Caco-2 (cell line): Measurements from ENCODE around the gene TAF15. TPM values are rescaled to one million over a fixed set of nuclear protein-coding genes. Genes with fewer than 3 reads are reported as not detected.

Experiments
- BruUV-seq: library from RNA; stranded (reverse); fragments of 400-500 nt; replicated peaks from 2 replicates; lab custom pipeline; 2021; lab: Mats Ljungman, UMichigan
- CTCF ChIA-PET: fragments of 300-600 bp; sonication (Branson Sonifier 250); formaldehyde crosslinking; loops from one replicate; lab custom pipeline; 2022; ENCODE audit warnings: antibody characterized with exemption; lab: Charles Lee
- POLR2A ChIA-PET: fragments of 300-600 bp; sonication (Branson Sonifier 250); formaldehyde crosslinking; loops from one replicate; lab custom pipeline; 2022; ENCODE audit warnings: antibody characterized with exemption; lab: Charles Lee
- DNase-seq, 2 experiments: peaks; one replicate each; pipeline versions ENCODE4 v3.0.0 to v3.0.0-alpha.2; 2020 to 2022
- H3K27me3 ChIP-seq: replicated peaks from 2 replicates; pipeline ENCODE4 v1.6.0; 2011; ENCODE audit warnings: low read length; ENCODE audit not compliant: control insufficient read depth, insufficient read depth
- H3K36me3 ChIP-seq: 2 replicates; pipeline ENCODE4 v1.5.1; 2011; ENCODE audit warnings: low read length; ENCODE audit not compliant: control insufficient read depth, insufficient read depth
- H3K4me1 ChIP-seq: fragments of 250-450 bp; sonication (Bioruptor Pico); 2 replicates; pipeline ENCODE4 v1.5.1; 2020; ENCODE audit warnings: mild to moderate bottlenecking
- H3K4me3 ChIP-seq: 2 replicates; pipeline ENCODE4 v1.5.1; 2011; ENCODE audit warnings: low read depth, mild to moderate bottlenecking, control low read depth, low read length
- H3K9me3 ChIP-seq: fragments of 250-450 bp; sonication (Bioruptor Pico); 2 replicates; pipeline ENCODE4 v1.5.1; 2020; ENCODE audit warnings: mild to moderate bottlenecking, moderate library complexity
- H3K27ac Mint-ChIP-seq: one replicate; pipeline ENCODE4 v1.8.0; 2022; ENCODE audit warnings: mixed read lengths; ENCODE audit not compliant: unreplicated experiment
- H3K27me3 Mint-ChIP-seq: one replicate; pipeline ENCODE4 v1.8.0; 2022; ENCODE audit warnings: mixed read lengths; ENCODE audit not compliant: insufficient read depth, unreplicated experiment
- H3K36me3 Mint-ChIP-seq: one replicate; pipeline ENCODE4 v1.8.0; 2022; ENCODE audit warnings: mild to moderate bottlenecking, mixed read lengths; ENCODE audit not compliant: insufficient read depth, unreplicated experiment
- H3K4me1 Mint-ChIP-seq: one replicate; pipeline ENCODE4 v1.8.0; 2022; ENCODE audit warnings: low read depth, mixed read lengths; ENCODE audit not compliant: unreplicated experiment
- H3K4me3 Mint-ChIP-seq: one replicate; pipeline ENCODE4 v1.8.0; 2022; ENCODE audit warnings: mild to moderate bottlenecking, moderate library complexity, mixed read lengths; ENCODE audit not compliant: unreplicated experiment
- H3K9me3 Mint-ChIP-seq: one replicate; pipeline ENCODE4 v1.8.0; 2022; ENCODE audit warnings: mixed read lengths; ENCODE audit not compliant: unreplicated experiment
- intact Hi-C: fragments of 100-400 bp; cut with micrococcal nuclease; formaldehyde crosslinking; loops from one replicate; pipeline ENCODE4 v1.10.0; 2022; ENCODE audit not compliant: unreplicated experiment
- total RNA-seq: library from RNA; stranded (reverse); gene quantifications from 2 replicates; pipeline ENCODE4 v1.2.3, GENCODE V29; 2022
- TF ChIP-seq, protein P1 (sequence below), 2 experiments: fragments of 200-600 bp in 1 of 2; IDR thresholded peaks; 1 replicate in 1 of 2; 2 replicates in 1 of 2; pipeline versions ENCODE4 v1.5.1 to v1.8.0; 2011 to 2022; ENCODE audit warnings: antibody characterized with exemption in 1 of 2, control low read depth in 1 of 2, inconsistent platforms in 1 of 2, low read depth in 1 of 2, low read length in 1 of 2, mild to moderate bottlenecking in 1 of 2, moderate library complexity in 1 of 2; ENCODE audit not compliant: insufficient read depth in 1 of 2, severe bottlenecking in 1 of 2, unreplicated experiment in 1 of 2

The TAF15 gene
- total RNA-seq, 1 experiment from 2014 or later = 350 TPM

DNA sequence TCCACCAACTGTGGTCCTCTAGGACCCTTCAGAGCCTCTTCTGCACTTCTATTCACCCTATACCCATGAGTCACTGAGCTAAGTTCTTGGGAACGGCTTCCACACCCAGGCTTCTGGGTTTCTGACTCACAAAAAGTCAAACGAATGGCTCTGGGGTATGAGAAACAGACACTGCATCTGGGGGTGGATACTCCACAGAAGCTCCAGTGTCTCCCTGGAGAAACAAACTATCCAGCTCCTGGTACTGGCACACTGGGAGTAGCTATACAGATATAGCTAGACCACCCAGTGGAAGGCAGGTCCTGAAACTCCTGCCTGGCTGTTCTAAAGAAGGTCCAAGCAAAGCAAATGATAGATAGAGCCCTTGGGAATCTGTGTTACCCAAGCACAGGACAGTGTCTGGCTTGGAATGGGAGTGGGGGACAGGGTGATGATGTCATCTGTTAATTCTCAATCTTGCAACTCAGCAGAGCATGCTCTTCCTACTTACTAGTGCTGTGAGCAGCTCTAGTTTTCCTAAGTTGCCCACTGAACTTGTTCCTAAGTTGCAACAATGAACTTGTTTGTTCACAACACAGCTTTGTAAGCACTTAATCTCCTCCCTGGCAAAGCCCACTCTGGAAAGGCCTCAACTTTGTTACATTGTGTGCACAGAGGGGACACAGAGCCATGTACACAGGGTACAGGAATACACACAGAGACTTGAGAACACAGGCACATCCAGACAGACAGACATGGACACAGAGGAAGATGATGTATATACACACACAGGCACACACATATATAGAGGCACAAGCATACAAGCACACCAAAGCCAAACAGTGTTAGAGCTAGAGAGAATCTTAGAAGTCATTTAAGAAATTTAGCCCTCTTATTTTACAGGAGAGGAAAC is 20.6 kb upstream of the TAF15 start:
- Histone ChIP-seq H3K27me3 (no peaks in the 10 kb centered on the region), H3K4me3 (no peak overlapping the region), H3K36me3 (no peaks in the 10 kb centered on the region), H3K9me3 (no peaks in the 10 kb centered on the region), H3K4me1 (no peaks in the 10 kb centered on the region)
- H3K27me3 Mint-ChIP-seq = peaks cover 15% of the 10 kb centered on the region
- intact Hi-C loops = no loop called here
- POLR2A ChIA-PET = interaction anchor here (0.6 kb wide), 1 partner anchor 21 kb away, joined by 4 read pairs; the partner anchor contains the start of gene TAF15
- H3K27ac Mint-ChIP-seq = no peak overlapping the region
- no peaks in the 10 kb centered on the region for H3K9me3 Mint-ChIP-seq
- BruUV-seq = no TSS peak
- H3K4me3 Mint-ChIP-seq = no peak overlapping the region
- TF ChIP-seq, protein P1, sequence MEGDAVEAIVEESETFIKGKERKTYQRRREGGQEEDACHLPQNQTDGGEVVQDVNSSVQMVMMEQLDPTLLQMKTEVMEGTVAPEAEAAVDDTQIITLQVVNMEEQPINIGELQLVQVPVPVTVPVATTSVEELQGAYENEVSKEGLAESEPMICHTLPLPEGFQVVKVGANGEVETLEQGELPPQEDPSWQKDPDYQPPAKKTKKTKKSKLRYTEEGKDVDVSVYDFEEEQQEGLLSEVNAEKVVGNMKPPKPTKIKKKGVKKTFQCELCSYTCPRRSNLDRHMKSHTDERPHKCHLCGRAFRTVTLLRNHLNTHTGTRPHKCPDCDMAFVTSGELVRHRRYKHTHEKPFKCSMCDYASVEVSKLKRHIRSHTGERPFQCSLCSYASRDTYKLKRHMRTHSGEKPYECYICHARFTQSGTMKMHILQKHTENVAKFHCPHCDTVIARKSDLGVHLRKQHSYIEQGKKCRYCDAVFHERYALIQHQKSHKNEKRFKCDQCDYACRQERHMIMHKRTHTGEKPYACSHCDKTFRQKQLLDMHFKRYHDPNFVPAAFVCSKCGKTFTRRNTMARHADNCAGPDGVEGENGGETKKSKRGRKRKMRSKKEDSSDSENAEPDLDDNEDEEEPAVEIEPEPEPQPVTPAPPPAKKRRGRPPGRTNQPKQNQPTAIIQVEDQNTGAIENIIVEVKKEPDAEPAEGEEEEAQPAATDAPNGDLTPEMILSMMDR (IDR thresholded peaks at IDR 0.05; ENCODE audit: insufficient read depth in 1 of 2, low read depth in 1 of 2, low read length in 1 of 2, severe bottlenecking in 1 of 2, unreplicated experiment in 1 of 2) = no peak
- no peak for DNase-seq
- H3K4me1 Mint-ChIP-seq = peaks cover 15% of the 10 kb centered on the region
- CTCF ChIA-PET = interaction anchor here (1.9 to 2.0 kb wide), 2 partner anchors 22 to 25 kb away, joined by 4 to 6 read pairs; no protein-coding TSS in a partner anchor
- H3K36me3 Mint-ChIP-seq = no peaks in the 10 kb centered on the region

DNA sequence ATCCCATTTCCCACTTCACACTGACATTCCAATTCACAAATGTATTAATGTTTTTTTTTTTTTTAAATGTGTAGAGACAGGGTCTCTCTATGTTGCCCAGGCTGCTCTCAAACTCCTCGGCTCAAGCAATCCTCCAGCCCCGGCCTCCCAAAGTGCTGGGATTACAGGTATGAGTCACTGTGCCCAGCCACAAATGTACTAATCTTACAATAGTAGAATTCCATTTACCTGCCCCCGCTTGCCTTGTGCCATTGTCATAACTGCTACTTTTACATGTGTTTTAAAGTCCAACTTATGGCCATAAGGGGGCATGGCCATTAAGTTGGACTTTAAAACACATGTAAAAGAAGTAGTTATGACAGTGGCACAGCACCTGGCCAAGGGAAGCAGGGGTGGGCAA is 18.4 kb upstream of the TAF15 start:
- H3K9me3 ChIP-seq = no peaks in the 10 kb centered on the region
- Mint-ChIP-seq H3K4me1 (peaks cover 15% of the 10 kb centered on the region), H3K27me3 (peaks cover 21% of the 10 kb centered on the region), H3K36me3 (no peaks in the 10 kb centered on the region), H3K9me3 (no peaks in the 10 kb centered on the region), H3K4me3 (no peak overlapping the region), H3K27ac (no peak overlapping the region)
- TF ChIP-seq, protein P1 (IDR thresholded peaks at IDR 0.05; ENCODE audit: insufficient read depth in 1 of 2, low read depth in 1 of 2, low read length in 1 of 2, severe bottlenecking in 1 of 2, unreplicated experiment in 1 of 2) = no peak
- ChIA-PET CTCF (no interaction called here), POLR2A (no interaction called here)
- no peak overlapping the region for H3K4me3 ChIP-seq
- DNase-seq = no peak
- peaks cover 2% of the 10 kb centered on the region; the same call in 1 of the 2 replicates for H3K27me3 ChIP-seq
- intact Hi-C loops = no loop called here
- no TSS peak for BruUV-seq
- H3K4me1 ChIP-seq = no peaks in the 10 kb centered on the region
- no peaks in the 10 kb centered on the region for H3K36me3 ChIP-seq

DNA sequence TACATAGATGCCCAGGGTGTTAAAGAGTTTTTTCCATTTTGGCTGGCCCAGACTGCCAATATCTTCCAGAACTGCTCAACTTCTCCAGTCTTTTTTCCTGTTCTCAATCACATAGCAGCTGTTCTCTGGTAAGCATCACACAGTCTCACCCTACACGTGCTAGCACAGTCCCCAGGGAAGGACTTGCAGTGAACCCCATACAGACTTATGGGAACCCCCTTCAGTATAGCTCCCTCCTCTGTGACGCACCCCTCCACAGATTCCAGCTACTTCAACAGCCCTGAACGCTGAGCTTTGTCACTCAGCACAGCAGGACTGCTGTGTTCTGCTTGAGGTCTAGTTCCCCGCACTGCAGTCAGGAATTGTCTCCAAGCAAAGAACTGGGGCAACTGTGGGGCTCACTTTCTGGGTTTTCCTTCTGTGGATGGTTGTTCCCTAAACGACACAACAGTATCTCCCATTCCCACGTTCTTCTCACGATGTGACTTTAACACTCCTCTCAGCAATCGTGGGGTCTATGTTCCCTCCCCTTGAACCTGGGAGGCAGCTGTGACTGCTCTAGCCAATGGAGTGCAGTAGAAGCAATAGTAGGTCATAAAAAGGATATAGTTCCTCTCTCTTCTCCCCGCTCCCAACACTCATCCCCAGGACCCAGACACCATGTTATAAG is 17.5 kb upstream of the TAF15 start:
- H3K27me3 Mint-ChIP-seq = peaks cover 23% of the 10 kb centered on the region
- intact Hi-C loops = no loop called here
- Histone ChIP-seq H3K4me3 (no peak overlapping the region), H3K27me3 (peaks cover 4% of the 10 kb centered on the region; the same call in 1 of the 2 replicates), H3K9me3 (no peaks in the 10 kb centered on the region), H3K36me3 (no peaks in the 10 kb centered on the region; the same call in 1 of the 2 replicates), H3K4me1 (no peaks in the 10 kb centered on the region)
- DNase-seq = no peak
- H3K27ac Mint-ChIP-seq = no peak overlapping the region
- no peaks in the 10 kb centered on the region for H3K9me3 Mint-ChIP-seq
- ChIA-PET POLR2A (interaction anchor here (1.4 kb wide), 1 partner anchor 17 kb away, joined by 3 read pairs; the partner anchor contains the start of gene TAF15), CTCF (interaction anchor here (0.8 to 1.0 kb wide), 2 partner anchors 17 to 26 kb away, joined by 4 read pairs; partner anchors contain the start of gene TAF15)
- H3K4me3 Mint-ChIP-seq = no peak overlapping the region
- TF ChIP-seq, protein P1 (IDR thresholded peaks at IDR 0.05; ENCODE audit: insufficient read depth in 1 of 2, low read depth in 1 of 2, low read length in 1 of 2, severe bottlenecking in 1 of 2, unreplicated experiment in 1 of 2) = no peak
- H3K36me3 Mint-ChIP-seq = no peaks in the 10 kb centered on the region
- BruUV-seq = no TSS peak
- H3K4me1 Mint-ChIP-seq = peaks cover 15% of the 10 kb centered on the region
